Measurements from ENCODE around the gene PSD. TPM values are rescaled to one million over a fixed set of nuclear protein-coding genes. Genes with fewer than 3 reads are reported as not detected.
A peak's percentile ranks its signal among the peaks of the same experiment; 100 is the strongest.

The PSD gene
- total RNA-seq, 2 donors from 2014 or later: 8.6 to 11.7 TPM

DNA sequence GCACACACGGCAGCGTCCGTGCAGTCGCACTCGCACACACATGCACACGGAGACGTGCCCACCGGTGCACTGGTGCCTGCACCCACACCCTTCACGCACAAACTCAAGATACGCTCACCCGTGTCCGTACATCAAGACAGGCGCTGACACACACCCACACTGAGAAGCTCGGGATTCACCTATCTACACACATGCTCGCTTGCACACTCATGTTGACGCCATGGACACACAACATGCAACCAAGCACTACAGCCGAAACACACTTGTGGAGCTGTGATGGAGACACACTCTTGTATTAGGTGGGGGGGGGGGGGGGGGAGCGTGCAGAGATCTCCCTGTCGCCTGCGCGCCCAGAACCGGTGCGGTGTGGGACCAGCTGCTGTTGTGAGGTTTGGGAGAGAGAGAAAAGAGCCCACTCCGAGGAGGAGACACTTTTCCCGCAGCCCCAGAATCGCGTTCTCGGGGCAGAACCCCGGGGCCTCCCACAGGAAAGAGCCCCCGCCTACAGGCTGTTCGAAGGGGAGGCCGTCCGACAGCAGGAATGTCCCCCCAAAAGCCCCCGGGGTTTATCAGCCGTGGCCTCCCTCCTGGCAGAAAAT, 23.7 kb downstream of the PSD start:
- H3K9me3 Mint-ChIP-seq: no peaks in the 10 kb centered on the region
- peaks cover 46% of the 10 kb centered on the region for H3K4me1 Mint-ChIP-seq (ENCODE audit: low read depth)
- DNase-seq: peak; percentile 71 to 80
- H3K36me3 Mint-ChIP-seq (ENCODE audit: insufficient read depth in 2 of 2): peaks cover 15 to 39% of the 10 kb centered on the region in 2 donors
- H3K27ac Mint-ChIP-seq: peak overlapping the region; percentile 97
- H3K4me3 Mint-ChIP-seq: peak overlapping the region; percentile 96 to 99
- H3K27me3 Mint-ChIP-seq (ENCODE audit: low read depth): no peaks in the 10 kb centered on the region
- ATAC-seq (replicated peaks in 1 of 2): peak; percentile 31 to 50

DNA sequence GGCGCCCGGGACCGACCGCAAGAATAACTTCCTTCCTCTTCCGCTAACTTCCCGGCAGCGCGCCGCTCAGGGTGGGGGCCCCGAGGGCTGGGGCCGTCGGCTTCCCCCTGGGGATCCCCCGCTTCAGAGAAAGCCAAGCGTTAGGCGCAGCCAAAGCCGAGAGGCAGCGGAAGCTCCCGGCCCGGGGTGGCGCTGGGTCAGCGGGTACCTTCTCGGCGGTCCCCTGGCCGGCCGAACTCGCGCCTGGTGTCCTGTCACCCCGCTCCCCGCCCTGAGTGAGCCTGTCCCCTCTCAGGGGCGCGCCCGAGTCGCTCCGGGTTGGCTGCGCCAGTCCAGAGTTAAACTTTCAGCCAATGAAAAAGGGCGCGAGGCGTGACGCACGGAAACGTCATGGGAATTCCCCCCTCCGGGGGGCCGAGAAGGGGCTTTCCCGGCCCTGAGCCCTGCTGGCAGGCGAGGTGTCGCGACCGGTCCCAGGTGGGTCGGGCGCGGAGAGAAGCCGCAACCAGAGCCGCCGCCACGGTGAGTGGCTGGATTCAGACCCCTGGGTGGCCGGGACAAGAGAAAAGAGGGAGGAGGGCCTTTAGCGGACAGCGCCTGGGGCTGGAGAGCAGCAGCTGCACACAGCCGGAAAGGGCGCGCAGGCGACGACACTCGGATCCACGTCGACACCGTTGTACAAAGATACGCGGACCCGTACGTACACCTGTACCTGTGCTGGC, 24.3 kb downstream of the PSD start:
- Mint-ChIP-seq H3K9me3 (no peaks in the 10 kb centered on the region), H3K36me3 (ENCODE audit: insufficient read depth in 2 of 2) (peaks cover 11 to 37% of the 10 kb centered on the region in 2 donors), H3K4me1 (ENCODE audit: low read depth) (peaks cover 44% of the 10 kb centered on the region), H3K27ac (peak overlapping the region; percentile 97), H3K4me3 (peak overlapping the region; percentile 96 to 99), H3K27me3 (ENCODE audit: low read depth) (no peaks in the 10 kb centered on the region)
- peak; percentile 89 to 90 for ATAC-seq (replicated peaks in 1 of 2)
- peak; percentile 99 for DNase-seq

DNA sequence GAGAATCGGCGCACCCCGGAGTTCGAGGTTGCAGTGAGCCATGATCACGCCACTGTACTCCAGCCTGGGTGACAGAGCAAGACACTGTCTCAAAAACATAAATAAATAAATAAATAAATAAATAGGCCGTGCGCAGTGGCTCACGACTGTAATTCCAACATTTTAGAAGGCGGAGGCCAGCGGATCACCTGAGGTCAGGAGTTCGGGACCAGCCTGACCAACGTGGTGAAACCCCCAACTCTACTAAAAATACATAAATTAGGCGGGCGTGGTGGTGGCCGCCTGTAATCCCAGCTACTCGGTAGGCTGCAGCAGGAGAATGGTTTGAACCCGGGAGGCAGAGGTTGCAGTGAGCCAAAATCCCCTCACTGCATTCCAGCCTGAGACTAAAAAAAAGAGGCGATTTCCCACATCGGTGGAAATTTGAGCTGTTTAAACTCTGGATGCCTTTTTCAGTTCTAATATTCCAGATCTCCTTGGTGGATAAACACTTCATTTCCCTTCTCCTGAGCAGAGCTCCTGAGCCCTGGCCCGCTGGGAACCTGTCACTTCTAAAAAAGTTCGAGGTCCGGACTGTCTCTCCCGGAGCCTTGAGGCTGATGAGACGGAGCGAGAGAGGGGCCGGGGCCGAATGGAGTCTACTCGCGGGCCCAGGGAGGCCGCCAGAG, 25.0 kb downstream of the PSD start:
- no peak for DNase-seq
- H3K4me1 Mint-ChIP-seq (ENCODE audit: low read depth): peaks cover 39% of the 10 kb centered on the region
- no peaks in the 10 kb centered on the region for H3K27me3 Mint-ChIP-seq (ENCODE audit: low read depth)
- H3K27ac Mint-ChIP-seq: peak overlapping the region; percentile 97
- no peaks in the 10 kb centered on the region for H3K9me3 Mint-ChIP-seq
- H3K4me3 Mint-ChIP-seq: peak overlapping the region; percentile 96 to 99
- ATAC-seq (replicated peaks in 1 of 2): no peak
- peaks cover 11 to 33% of the 10 kb centered on the region in 2 donors for H3K36me3 Mint-ChIP-seq (ENCODE audit: insufficient read depth in 2 of 2)

DNA sequence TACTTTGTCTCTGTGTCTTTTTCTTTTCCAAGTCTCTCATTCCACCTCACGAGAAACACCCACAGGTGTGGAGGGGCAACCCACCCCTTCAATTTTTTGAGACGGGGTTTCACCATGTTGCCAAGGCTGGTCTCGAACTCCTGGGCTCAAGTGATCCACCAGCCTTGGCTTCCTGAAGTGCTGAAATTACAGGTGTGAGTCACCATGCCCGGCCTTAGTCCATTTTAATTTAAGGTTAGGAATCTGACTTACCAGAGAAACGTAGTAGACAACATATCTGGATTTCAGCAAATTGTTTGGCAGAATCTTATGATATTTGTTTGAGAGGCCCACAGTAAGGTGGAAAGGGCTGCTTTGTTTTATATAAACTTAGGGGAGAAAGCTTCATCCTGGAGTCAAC, 26.3 kb downstream of the PSD start:
- peak overlapping the region; percentile 68 for H3K27ac Mint-ChIP-seq
- H3K4me3 Mint-ChIP-seq: peak overlapping the region in 1 of 2 donors; percentile 79
- peaks cover 27% of the 10 kb centered on the region for H3K4me1 Mint-ChIP-seq (ENCODE audit: low read depth)
- DNase-seq (no peak), ATAC-seq (replicated peaks in 1 of 2) (no peak)
- H3K27me3 Mint-ChIP-seq (ENCODE audit: low read depth): no peaks in the 10 kb centered on the region
- H3K9me3 Mint-ChIP-seq: no peaks in the 10 kb centered on the region
- peaks cover 7 to 22% of the 10 kb centered on the region in 2 donors for H3K36me3 Mint-ChIP-seq (ENCODE audit: insufficient read depth in 2 of 2)

DNA sequence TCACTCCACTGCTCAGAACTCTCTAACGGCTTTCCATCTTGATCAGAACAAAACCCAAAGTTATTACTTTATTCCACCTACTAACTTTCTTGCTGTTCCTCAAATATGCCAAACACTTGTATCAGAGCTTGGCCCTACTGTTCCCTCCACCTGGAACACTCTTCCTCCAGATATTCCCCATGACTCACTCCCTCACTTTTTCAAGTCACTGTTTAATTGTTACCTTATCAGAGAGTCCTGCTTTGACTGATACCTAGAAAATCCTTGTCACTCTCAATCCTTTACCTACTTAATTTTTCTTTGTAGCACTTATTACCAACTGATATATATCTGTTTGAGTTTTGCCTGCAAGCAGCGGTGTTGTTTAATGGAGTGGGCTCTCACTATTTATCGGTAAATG, 28.7 kb downstream of the PSD start:
- Mint-ChIP-seq H3K27ac (no peak overlapping the region), H3K27me3 (ENCODE audit: low read depth) (no peaks in the 10 kb centered on the region), H3K4me3 (no peak overlapping the region), H3K9me3 (no peaks in the 10 kb centered on the region), H3K4me1 (ENCODE audit: low read depth) (peaks cover 21% of the 10 kb centered on the region), H3K36me3 (ENCODE audit: insufficient read depth in 2 of 2) (peaks cover 2 to 7% of the 10 kb centered on the region in 2 donors)
- no peak for ATAC-seq (replicated peaks in 1 of 2)
- no peak for DNase-seq

DNA sequence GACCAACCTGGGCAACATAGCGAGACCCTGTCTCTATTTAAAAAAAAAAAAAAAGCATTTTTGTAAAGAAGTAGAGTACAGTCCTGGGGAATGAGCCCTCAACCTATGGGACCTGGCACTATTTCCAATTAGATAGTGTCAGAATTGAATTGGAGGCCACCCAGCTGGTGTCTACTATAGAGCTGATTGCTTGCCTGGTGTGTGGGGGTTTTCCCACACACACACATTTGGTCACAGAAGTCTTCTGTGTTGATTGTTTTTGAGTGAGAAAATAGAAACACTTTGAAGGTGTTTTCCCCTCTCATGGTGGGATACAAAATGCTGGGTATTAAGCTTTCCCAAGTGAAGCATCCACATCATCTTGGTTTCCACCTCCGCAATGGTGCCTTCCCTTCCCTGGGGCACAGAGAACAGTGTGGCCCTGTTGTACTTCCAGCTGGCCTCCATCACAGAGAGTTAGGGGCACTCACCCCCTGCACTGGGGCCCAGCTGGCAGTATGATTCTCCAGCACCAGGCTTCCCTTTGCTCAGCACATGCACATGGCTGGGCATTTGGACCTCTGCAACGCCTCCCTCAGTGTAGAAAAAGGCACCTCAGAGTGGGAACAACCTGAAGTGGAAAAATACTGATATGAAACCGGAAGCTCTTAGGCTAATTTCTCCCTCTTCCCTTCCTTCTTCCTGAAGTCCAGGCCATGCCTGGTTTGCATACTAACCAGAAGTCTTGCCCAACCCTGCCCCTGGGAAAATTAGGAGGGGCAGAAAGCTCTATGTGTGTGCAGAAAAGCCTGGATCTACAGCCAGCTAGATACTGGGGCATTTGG, 33.8 kb downstream of the PSD start:
- Mint-ChIP-seq H3K4me1 (ENCODE audit: low read depth) (peaks cover 15% of the 10 kb centered on the region), H3K27ac (no peak overlapping the region), H3K4me3 (no peak overlapping the region), H3K36me3 (ENCODE audit: insufficient read depth in 2 of 2) (peaks cover 0 to 2% of the 10 kb centered on the region in 2 donors), H3K9me3 (no peaks in the 10 kb centered on the region), H3K27me3 (ENCODE audit: low read depth) (no peaks in the 10 kb centered on the region)
- DNase-seq: no peak
- ATAC-seq (replicated peaks in 1 of 2): no peak

DNA sequence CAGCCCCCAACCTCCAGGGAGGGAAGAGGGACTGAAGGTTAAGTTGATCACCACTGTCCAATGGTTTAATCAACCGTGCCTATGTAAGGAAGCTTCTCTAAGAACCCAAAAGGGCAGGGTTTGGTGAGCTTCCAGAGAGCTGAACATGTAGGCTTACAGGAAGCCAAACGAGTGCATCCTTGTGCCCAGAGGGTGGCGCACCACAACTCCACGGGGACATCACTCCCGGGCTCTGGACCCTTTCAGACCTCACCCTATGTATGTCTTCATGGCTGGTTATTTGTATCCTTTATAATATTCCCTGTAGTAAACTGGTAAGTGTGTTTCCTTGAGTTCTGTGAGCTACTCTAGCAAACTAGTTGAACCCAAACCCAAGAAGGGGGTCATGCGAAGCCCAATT, 34.5 kb downstream of the PSD start:
- no peak overlapping the region for H3K27ac Mint-ChIP-seq

DNA sequence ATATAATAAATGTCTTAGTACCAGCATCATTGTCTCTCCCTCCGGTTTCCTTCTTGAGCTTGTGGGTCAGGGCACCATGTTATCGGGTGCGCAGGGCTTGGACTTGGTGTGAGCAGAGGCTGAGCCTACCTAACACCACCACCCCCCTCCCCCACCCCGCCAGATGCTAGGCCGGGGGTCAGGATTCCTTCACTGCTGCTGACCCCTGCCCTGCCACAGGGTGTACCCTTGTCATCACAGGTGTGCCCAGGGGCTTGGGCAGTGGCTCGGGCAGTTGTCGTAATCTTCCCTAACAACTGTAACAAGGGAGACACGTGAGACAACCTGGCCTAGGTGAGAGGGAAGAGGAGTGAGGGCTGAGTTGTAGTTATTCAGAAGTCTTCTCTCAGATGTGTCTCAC, 35.7 kb downstream of the PSD start:
- H3K27ac Mint-ChIP-seq: no peak overlapping the region

More for the DNA sequence above, 34.5 kb downstream of the PSD start:
- DNase-seq (peak in 1 of 2 donors; percentile 18), ATAC-seq (replicated peaks in 1 of 2) (peak in 1 of 2 donors; percentile 47)
- Mint-ChIP-seq H3K27me3 (ENCODE audit: low read depth) (no peaks in the 10 kb centered on the region), H3K36me3 (ENCODE audit: insufficient read depth in 2 of 2) (peaks cover 0 to 2% of the 10 kb centered on the region in 2 donors), H3K4me1 (ENCODE audit: low read depth) (peaks cover 14% of the 10 kb centered on the region), H3K4me3 (no peak overlapping the region), H3K9me3 (no peaks in the 10 kb centered on the region)

DNA sequence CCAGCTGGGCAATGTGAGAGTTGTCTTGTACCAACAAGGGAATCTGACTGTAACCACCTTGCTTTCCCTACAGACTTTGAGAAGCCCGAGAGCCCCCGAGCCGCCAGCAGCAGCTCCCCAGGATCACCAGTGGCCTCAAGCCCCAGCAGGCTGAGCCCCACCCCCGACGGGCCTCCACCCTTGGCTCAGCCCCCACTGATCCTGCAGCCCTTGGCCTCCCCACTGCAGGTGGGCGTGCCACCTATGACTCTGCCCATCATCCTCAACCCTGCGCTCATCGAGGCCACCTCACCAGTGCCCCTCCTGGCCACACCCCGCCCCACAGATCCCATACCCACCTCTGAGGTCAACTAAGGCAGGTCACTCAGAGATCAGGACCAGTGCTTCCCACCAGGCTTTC, 36.6 kb downstream of the PSD start:
- H3K9me3 Mint-ChIP-seq: no peaks in the 10 kb centered on the region
- H3K4me1 Mint-ChIP-seq (ENCODE audit: low read depth): peaks cover 14% of the 10 kb centered on the region
- H3K36me3 Mint-ChIP-seq (ENCODE audit: insufficient read depth in 2 of 2): peaks cover 0 to 6% of the 10 kb centered on the region in 2 donors
- no peaks in the 10 kb centered on the region for H3K27me3 Mint-ChIP-seq (ENCODE audit: low read depth)
- H3K4me3 Mint-ChIP-seq: no peak overlapping the region
- H3K27ac Mint-ChIP-seq: no peak overlapping the region
- DNase-seq (no peak), ATAC-seq (replicated peaks in 1 of 2) (peak in 1 of 2 donors; percentile 22)

More for the DNA sequence above, 35.7 kb downstream of the PSD start:
- Mint-ChIP-seq H3K4me3 (no peak overlapping the region), H3K9me3 (no peaks in the 10 kb centered on the region), H3K27me3 (ENCODE audit: low read depth) (no peaks in the 10 kb centered on the region), H3K4me1 (ENCODE audit: low read depth) (peaks cover 14% of the 10 kb centered on the region), H3K36me3 (ENCODE audit: insufficient read depth in 2 of 2) (peaks cover 0 to 5% of the 10 kb centered on the region in 2 donors)
- ATAC-seq (replicated peaks in 1 of 2): no peak
- DNase-seq: no peak

DNA sequence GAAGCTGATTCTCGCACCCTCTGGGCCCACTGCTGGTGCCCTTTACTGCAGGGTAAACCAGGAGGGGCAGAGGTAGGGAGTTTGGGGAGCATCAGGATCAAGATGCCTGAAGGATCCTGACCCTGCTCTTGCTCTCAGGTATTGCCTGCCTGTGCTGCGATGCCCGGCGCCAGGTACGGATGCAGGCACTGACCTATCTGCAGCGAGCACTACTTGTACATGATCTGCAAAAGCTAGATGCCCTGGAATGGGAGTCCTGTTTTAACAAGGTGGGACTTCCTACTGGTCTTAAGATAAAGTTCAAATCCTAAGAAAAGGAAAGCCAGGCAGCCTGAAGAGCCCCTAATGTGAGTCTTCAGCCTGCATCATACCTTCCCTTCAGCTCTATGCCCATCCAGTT, 39.2 kb downstream of the PSD start:
- Mint-ChIP-seq H3K27ac (no peak overlapping the region), H3K4me1 (ENCODE audit: low read depth) (peaks cover 6% of the 10 kb centered on the region), H3K4me3 (no peak overlapping the region), H3K9me3 (no peaks in the 10 kb centered on the region), H3K27me3 (ENCODE audit: low read depth) (no peaks in the 10 kb centered on the region), H3K36me3 (ENCODE audit: insufficient read depth in 2 of 2) (peaks cover 3 to 12% of the 10 kb centered on the region in 2 donors)
- ATAC-seq (replicated peaks in 1 of 2): no peak
- DNase-seq: no peak

DNA sequence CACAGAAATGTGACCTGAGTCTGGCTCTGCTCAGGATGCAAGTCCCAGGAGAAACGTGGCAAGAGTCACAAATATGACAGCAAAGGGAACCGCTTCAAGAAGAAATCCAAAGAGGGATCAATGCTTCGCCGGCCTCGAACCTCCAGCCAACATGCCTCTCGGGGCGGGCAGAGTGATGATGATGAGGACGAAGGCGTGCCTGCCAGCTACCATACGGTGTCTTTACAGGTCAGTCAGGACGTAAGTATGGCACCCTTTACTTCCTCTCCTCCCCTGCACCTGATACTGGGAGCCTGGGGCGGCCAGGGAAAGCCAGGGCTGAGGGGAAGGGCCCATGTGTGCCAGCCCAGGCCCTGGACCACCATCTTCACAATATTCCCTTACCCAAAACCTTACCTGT, 41.7 kb downstream of the PSD start:
- Mint-ChIP-seq H3K4me3 (no peak overlapping the region), H3K9me3 (no peaks in the 10 kb centered on the region), H3K27me3 (ENCODE audit: low read depth) (no peaks in the 10 kb centered on the region), H3K4me1 (ENCODE audit: low read depth) (no peaks in the 10 kb centered on the region), H3K27ac (no peak overlapping the region), H3K36me3 (ENCODE audit: insufficient read depth in 2 of 2) (peaks cover 6 to 18% of the 10 kb centered on the region in 2 donors)
- ATAC-seq (replicated peaks in 1 of 2) (no peak), DNase-seq (no peak)

DNA sequence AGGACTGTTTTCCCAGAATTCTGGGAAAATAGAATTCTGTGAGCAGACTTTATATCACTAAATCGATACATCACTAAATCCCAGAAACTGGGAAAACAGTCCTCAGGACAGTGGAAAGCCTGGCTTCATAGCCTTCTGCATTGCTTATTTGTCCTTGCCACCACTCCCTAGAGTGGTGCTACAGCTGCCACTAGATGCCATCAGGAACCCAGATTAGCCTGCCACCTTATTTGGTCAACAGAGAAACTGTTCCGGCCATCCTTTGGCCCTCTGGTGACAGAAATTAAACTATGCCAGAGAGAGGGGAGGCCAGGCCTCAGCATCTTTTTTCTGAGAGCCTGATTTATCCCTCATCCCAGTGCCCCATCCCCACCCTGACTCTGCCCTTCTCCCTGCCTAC, 42.7 kb downstream of the PSD start:
- no peak overlapping the region for H3K27ac Mint-ChIP-seq
- peaks cover 9 to 23% of the 10 kb centered on the region in 2 donors for H3K36me3 Mint-ChIP-seq (ENCODE audit: insufficient read depth in 2 of 2)
- no peaks in the 10 kb centered on the region for H3K9me3 Mint-ChIP-seq

More for the DNA sequence above, 42.7 kb downstream of the PSD start:
- ATAC-seq (replicated peaks in 1 of 2) (no peak), DNase-seq (no peak)
- Mint-ChIP-seq H3K4me1 (ENCODE audit: low read depth) (no peaks in the 10 kb centered on the region), H3K4me3 (no peak overlapping the region), H3K27me3 (ENCODE audit: low read depth) (no peaks in the 10 kb centered on the region)

All from activated T-cell treated with anti-CD3 and anti-CD28 coated beads, Interleukin-2, amount 50 U/mL, for 72 hours (primary cell).